Measurements from ENCODE around the gene LAGE3. TPM values are rescaled to one million over a fixed set of nuclear protein-coding genes. Genes with fewer than 3 reads are reported as not detected.

The LAGE3 gene
- total RNA-seq, 4 donors from 2014 or later = 3.0 to 28.4 (median 23.3) TPM; not detected in 1

Small RNA genes lying within 50 kb of the gene (small RNA-seq; reads per million reads assigned to genes)
- gene MIR6858 (0 to 0.56 (median 0.39) reads per million in 4 donors), gene RN7SL697P (0 reads per million in 4 donors)

Other genes with a start within 250 kb of the LAGE3 start
- not detected for gene OPN1MW3, start 221.7 kb downstream of the LAGE3 start, total RNA-seq
- gene TEX28, start 184.2 kb downstream of the LAGE3 start, total RNA-seq = not detected
- not detected for gene TKTL1, start 183.5 kb downstream of the LAGE3 start, total RNA-seq
- 1,000 to 10,000 TPM in 2 of 4 donors, 100 to 1,000 TPM in 2; 632 to 3,163 (median 1,262) TPM for gene FLNA, start 104.6 kb downstream of the LAGE3 start, total RNA-seq
- 10 to 100 TPM; 27.3 to 89.8 (median 55.5) TPM for gene EMD, start 100.0 kb downstream of the LAGE3 start, total RNA-seq
- 1,000 to 10,000 TPM; 1,352 to 4,861 (median 3,415) TPM for gene RPL10, start 80.9 kb downstream of the LAGE3 start, total RNA-seq
- 100 to 1,000 TPM in 1 of 4 donors, 10 to 100 TPM in 3; 15.9 to 156 (median 36.9) TPM for gene DNASE1L1, start 70.0 kb downstream of the LAGE3 start, total RNA-seq
- gene TAFAZZIN, start 67.7 kb downstream of the LAGE3 start, total RNA-seq = 100 to 1,000 TPM in 2 of 4 donors, 10 to 100 TPM in 2; 46.7 to 495 (median 101) TPM
- gene ATP6AP1, start 50.6 kb downstream of the LAGE3 start, total RNA-seq = 100 to 1,000 TPM in 1 of 4 donors, 10 to 100 TPM in 3; 26.5 to 118 (median 61.7) TPM
- gene GDI1, start 42.1 kb downstream of the LAGE3 start, total RNA-seq = 100 to 1,000 TPM in 3 of 4 donors, 10 to 100 TPM in 1; 86.6 to 173 (median 119) TPM
- 100 to 1,000 TPM in 1 of 4 donors, 10 to 100 TPM in 3; 39.9 to 130 (median 52.0) TPM for gene FAM50A, start 35.1 kb downstream of the LAGE3 start, total RNA-seq
- gene PLXNA3, start 21.0 kb downstream of the LAGE3 start, total RNA-seq = 100 to 1,000 TPM in 1 of 4 donors, 10 to 100 TPM in 3; 17.3 to 128 (median 52.8) TPM
- 10 to 100 TPM; 19.9 to 50.7 (median 42.7) TPM for gene UBL4A, start 7.3 kb upstream of the LAGE3 start, total RNA-seq
- gene SLC10A3, start 11.3 kb upstream of the LAGE3 start, total RNA-seq = 100 to 1,000 TPM in 1 of 4 donors, 10 to 100 TPM in 3; 26.7 to 117 (median 34.4) TPM
- 100 to 1,000 TPM in 1 of 4 donors, 10 to 100 TPM in 3; 62.7 to 112 (median 72.5) TPM for gene FAM3A, start 37.0 kb upstream of the LAGE3 start, total RNA-seq
- 10 to 100 TPM in 3 of 4 donors, 1 to 10 TPM in 1; 7.4 to 24.4 (median 19.3) TPM for gene G6PD, start 67.6 kb upstream of the LAGE3 start, total RNA-seq
- 10 to 100 TPM; 12.2 to 61.1 (median 25.1) TPM for gene IKBKG, start 68.3 kb upstream of the LAGE3 start, total RNA-seq
- not detected for gene CTAG1A, start 105.9 kb upstream of the LAGE3 start, total RNA-seq
- not detected for gene CTAG1B, start 140.0 kb upstream of the LAGE3 start, total RNA-seq
- not detected for gene CTAG2, start 174.3 kb upstream of the LAGE3 start, total RNA-seq